ENCODE results near the gene ARV1.
"Not testable (repeated sequence)": the region's sequence is repeated elsewhere in the genome, so short reads cannot be mapped to it uniquely, and the experiment has no call there.

Gene ARV1

DNA sequence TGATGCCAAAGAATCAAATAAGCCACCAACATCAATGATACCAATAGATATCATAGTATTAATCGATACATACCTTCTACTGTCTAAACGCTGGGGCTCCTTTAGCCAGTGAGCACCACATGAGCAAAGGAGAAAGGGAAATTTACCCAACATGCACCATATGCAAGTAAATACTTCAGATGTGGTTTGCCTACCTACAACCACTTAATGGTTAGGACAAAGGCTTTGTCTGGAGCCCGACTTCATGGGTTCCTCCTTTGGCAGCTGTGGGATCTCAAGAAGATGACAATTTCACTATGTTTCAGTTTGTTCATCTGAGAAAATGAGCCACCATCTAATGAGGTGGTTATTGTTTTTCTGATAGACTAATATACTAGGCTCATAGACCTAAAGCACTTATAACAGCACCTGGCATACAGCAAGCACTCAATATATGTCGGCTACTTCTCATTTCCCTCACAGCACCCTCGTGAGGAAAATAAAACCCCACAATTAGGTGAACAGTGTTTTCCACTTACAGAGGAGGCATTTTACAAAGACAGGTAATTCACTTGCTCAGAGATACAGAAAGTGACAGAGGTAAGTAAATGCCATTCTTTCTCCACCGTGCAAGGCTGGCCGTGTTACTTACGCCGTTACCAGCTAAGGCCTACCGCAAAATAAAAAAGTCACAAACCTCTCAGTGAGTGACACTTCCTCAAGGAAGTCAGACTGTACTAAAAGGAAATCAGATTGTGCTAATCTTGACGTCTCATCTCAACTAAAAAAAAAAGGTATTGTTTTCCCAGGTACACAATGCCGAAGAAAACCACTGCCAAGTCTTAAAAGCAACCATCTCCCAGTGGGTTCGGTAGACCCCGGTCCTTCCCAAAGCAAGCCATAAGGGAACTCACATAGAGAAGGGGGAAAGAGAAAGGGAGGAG is 1.8 kb upstream of the ARV1 start:
- DNase-seq (ENCODE audit: low spot score), result no peak

- peak; percentile 56 for DNase-seq (ENCODE audit: low spot score)
Observed at GRCh38 chr1:230977761-230978490, 968 bp upstream of the ARV1 start.

GRCh38 chr1:230979389-230979716 is 459 bp downstream of the ARV1 start:
- no peak for DNase-seq (ENCODE audit: low spot score)

DNA sequence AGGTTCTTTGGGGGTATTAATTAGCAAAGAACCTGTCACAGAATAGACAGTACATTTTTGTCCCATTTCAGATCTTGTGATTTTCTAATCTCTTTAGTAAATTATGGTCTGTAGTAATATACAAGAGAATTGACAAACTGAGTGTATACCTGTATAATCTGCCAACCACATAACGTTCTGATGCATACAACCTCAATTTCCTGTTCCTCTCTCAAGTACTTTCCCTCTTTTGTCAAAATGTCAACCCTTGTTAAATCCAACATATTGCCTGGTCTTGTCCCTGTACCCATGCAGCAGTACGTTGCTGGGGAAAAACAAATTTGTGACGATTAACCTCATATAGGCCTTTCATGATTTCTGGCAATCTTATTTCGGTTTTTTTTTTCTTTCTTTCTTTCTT is 1.1 kb downstream of the ARV1 start:
- no peak for DNase-seq (ENCODE audit: low spot score)

DNA sequence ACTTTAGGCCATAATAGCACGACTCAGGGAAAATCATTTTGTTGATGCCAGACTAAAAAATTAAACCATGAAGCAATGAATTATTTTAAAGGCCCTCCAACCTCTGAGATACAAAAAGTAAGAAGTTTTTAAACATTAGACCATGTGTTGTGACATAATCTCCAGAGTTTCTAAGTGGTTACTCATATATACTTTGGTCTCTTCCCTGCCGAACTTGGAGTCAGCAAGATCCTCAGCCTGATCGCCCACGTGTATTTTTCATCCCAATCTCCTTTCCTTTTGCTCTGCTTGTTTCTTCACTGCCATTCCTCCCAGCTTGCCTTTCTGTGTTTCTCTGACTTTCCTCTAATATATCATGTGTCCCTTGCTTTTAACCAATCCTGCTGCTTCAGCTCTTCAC is 3.8 kb downstream of the ARV1 start:
- peak; percentile 64 for DNase-seq (ENCODE audit: low spot score)

- DNase-seq (ENCODE audit: low spot score), result no peak
Observed at GRCh38 chr1:230983811-230984210, 4.9 kb downstream of the ARV1 start.

DNA sequence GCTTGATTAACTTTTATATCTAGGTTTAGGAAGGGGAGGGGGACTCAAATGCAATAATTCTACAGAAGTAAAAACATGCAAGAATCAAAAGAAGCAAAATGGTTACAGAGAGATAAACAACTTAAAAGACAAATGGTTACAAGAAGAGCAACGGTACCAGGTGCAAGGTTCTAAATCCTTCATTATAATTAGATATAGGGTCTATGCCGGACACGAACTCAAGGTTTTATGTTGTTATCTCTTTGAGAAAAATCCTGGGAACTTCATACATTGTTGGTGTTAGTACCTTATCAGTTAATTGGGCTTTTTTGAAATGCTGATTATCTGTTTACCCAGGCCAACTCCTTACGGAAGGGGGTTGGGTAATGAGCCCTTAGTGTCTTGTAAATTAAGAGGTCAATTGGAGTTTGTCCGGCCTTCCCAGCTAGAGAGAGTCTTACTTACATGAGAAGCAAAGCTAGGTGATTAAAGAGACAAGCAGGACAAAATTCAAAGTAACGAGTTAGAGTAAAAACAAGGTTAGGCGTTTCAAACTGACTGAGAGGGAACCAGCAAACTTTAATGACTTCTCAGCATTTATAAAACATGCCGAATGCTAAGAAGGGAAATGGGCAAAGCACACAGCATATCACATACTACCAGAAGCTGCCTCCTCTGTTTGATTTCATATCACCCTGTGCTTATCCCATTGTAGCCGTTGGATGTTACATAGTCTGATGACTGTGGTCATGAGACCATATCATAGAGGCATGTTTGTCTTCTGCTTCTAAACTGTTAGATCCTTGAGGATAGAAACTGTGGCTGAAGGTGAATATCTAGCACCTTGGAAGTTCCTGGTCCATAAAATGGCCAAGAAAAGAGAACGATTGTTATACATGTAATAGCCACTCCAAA is 6.0 kb downstream of the ARV1 start:
- DNase-seq (ENCODE audit: low spot score), result not testable (repeated sequence)

- DNase-seq (ENCODE audit: low spot score), result no peak
Observed at GRCh38 chr1:230985711-230986110, 6.8 kb downstream of the ARV1 start.

DNA sequence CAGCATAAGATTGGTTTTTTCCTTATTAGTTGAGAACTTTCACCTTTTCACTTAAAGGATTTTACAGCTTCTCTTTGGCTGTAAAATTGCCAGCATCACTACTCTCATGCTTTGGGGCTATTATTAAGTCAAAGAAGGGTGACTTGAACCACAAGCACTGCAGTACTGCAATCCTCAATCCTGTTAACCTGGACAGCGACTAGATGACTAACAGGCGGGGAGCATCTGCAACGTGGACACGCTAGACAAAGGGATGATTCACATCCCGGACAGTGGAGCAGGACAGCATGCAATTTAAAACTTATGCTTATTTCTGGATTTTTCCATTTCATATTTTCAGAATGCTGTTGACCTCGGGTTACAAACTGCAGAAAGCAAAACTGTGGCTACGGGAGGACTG is 8.1 kb downstream of the ARV1 start:
- DNase-seq (ENCODE audit: low spot score), result peak; percentile 48

GRCh38 chr1:230987448-230987847 is 8.6 kb downstream of the ARV1 start:
- no peak for DNase-seq (ENCODE audit: low spot score)

DNA sequence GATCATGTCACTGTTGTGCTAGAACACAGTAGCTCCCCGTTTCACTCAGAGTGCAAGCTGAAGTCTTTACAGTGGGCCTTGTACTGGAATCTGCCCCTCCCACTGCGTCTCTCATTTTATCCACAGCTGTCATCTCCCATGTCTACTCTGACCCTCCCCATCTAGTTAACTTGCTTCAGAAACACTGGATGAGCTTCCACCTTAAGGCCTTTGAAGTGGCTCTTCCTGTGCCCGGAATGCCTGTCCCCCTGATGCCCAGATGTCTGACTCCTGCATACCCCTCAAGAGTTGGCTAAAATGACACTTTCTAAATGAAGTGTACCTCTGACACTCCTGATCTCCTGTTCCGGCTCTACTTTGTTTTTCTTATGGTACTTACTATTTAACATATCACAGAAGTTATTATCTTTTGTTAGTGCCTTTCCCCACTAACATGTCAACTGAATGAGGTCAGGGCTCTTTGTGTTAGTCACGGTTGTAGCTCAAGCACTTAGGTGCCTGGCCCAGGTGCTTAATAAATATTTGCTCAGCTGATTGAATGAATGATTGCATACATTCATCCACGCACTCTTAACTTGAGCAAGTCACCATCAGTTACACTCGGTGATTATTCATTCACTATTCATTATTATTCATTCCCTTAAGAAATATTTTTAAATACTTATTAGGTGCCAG is 13.3 kb downstream of the ARV1 start:
- DNase-seq (ENCODE audit: low spot score), result no peak

- no peak for DNase-seq (ENCODE audit: low spot score)
Observed at GRCh38 chr1:230994860-230995259, 16.0 kb downstream of the ARV1 start.

DNA sequence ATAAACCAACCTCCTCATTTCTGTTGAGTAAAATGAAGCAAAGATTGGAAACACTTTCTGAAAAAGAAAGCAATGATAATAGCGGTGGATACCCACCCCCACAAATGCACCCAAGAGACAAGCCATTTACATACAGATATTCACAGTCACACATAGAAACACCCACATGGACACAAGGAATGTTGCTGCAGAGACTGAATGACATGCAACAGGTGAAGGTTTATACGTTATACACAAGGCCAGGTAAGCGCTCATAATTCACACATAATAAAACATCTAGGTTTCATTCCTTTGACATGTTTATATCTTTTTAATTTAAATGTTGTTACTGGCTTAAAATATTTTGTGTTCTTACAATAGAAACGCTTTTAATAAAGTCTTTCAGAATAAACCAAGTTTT is 21.3 kb downstream of the ARV1 start:
- no peak for DNase-seq (ENCODE audit: low spot score)

- no peak for DNase-seq (ENCODE audit: low spot score)
Observed at GRCh38 chr1:231000639-231001038, 21.7 kb downstream of the ARV1 start.

- DNase-seq (ENCODE audit: low spot score), result no peak
Observed at GRCh38 chr1:231001892-231002291, 23.0 kb downstream of the ARV1 start.

- DNase-seq (ENCODE audit: low spot score), result not testable (repeated sequence)
Observed at GRCh38 chr1:231007535-231007934, 28.6 kb downstream of the ARV1 start.

- no peak for DNase-seq (ENCODE audit: low spot score)
Observed at GRCh38 chr1:231011360-231011759, 32.5 kb downstream of the ARV1 start.

DNA sequence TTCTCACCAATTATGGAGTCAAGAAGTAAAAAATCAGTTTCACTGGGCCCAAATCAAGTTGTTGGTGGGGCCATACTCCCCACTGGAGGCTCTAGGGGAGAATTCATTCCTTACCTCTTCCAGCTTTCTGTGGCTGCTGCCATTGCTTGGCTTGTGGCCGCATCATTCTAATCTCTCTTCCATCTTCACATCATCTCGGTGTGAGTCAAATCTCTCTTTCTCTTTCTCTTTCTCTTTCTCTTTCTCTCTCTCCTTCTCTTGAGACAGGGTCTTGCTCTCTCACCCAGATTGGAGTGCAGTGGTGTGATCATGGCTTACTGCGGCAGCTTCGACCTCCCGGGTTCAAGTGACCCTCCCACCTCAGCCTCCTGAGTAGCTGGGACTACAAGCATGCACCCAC is 33.1 kb downstream of the ARV1 start:
- no peak for DNase-seq (ENCODE audit: low spot score)

GRCh38 chr1:231013391-231014015 is 34.6 kb downstream of the ARV1 start:
- no peak for DNase-seq (ENCODE audit: low spot score)

DNA sequence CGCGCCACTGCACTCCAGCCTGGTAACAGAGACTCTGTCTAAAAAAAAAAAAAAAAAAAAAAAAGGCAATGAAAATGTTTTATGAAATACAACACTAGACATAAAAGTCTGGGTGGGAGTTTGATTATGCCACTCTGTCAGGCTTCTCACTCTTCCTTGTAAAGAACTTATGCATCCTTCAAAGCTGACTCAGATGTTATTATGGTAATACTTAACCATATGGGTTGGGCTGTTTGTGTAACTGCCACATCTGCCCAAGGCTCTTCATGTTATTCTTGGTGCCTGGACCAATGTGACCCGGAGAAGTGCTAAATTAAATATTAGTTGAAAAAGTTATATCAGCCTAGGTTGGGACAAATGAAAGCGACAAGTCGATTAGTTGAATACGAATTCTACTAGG is 37.3 kb downstream of the ARV1 start:
- no peak for DNase-seq (ENCODE audit: low spot score)

DNA sequence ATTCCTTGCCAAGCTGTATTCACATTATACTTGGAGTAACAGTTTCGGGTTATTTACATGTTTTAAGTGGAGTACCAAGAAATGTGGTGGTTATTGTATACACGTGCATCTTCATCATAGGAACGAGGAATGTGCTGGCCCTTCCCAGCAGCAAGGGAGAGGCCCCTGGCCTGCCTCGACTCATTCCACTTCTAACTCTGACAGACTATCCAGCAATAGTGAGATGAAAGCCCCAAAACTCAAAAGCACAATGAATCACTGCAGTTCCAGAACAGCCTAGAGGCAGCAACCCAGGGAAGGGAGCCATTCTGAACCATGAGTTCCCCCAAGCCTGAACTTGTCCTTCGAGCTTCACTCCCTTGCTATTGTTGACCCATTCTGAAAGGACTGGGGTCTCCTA is 38.1 kb downstream of the ARV1 start:
- no peak for DNase-seq (ENCODE audit: low spot score)

Measured in GM03348 (cell line).